Activated CD4-positive, alpha-beta memory T cell treated with anti-CD3 and anti-CD28 coated beads, Interleukin-2, amount 10 ng/mL, durations not matched to agents 7 days and 5 days (primary cell): ENCODE measurements around the gene PTX3. TPM values are rescaled to one million over a fixed set of nuclear protein-coding genes. Genes with fewer than 3 reads are reported as not detected.

Experiments used
- CTCF ChIA-PET: fragments of 350-600 bp; sonication (Branson Sonifier 250); formaldehyde crosslinking; loops from one replicate; lab custom pipeline; 2021; ENCODE audit warnings: antibody characterized with exemption, inconsistent platforms; lab: Charles Lee
- POLR2A ChIA-PET: fragments of 350-600 bp; sonication (Branson Sonifier 250); formaldehyde crosslinking; loops from one replicate; lab custom pipeline; 2021; ENCODE audit warnings: antibody characterized with exemption; lab: Charles Lee
- DNase-seq: peaks from one replicate; pipeline ENCODE4 v3.0.0-alpha.2; 2020
- H3K27ac Mint-ChIP-seq: one replicate; pipeline ENCODE4 v1.8.0; 2021; ENCODE audit warnings: mild to moderate bottlenecking, mixed read lengths
- H3K27me3 Mint-ChIP-seq: one replicate; pipeline ENCODE4 v1.8.0; 2021; ENCODE audit warnings: mixed read lengths
- H3K36me3 Mint-ChIP-seq: one replicate; pipeline ENCODE4 v1.8.0; 2021; ENCODE audit warnings: low read depth, mixed read lengths
- H3K4me1 Mint-ChIP-seq: one replicate; pipeline ENCODE4 v1.8.0; 2021; ENCODE audit warnings: mixed read lengths
- H3K4me3 Mint-ChIP-seq: one replicate; pipeline ENCODE4 v1.8.0; 2021; ENCODE audit warnings: mild to moderate bottlenecking, mixed read lengths
- H3K9me3 Mint-ChIP-seq: one replicate; pipeline ENCODE4 v1.8.0; 2021; ENCODE audit warnings: mixed read lengths
- total RNA-seq, 2 experiments: library from RNA; stranded (reverse); gene quantifications; one replicate each; pipeline ENCODE4 v1.2.3, GENCODE V29; 2021

Gene PTX3
- total RNA-seq, 2 experiments from 2014 or later = not detected

DNA sequence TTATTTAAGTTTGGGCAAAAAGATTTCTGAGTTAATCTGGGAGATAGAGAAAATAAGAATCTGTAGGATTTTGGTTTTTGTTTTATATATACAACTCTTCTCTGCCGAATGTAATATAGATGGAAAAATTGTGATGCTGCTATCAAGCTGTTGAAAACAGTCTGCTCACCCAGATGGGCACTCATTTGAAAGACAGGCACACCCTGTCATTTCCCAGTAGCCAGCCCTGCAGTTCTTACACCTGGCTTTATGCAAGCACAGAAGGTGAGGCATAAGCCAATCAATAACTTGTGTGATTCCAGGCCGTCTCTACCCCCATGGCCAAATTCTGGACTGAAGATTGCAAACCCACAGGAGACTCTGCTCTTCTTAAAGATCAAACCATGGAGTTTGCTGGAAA, 27.1 kb upstream of the PTX3 start:
- no peak for DNase-seq
- no peaks in the 10 kb centered on the region for H3K9me3 Mint-ChIP-seq
- CTCF ChIA-PET = no interaction called here
- POLR2A ChIA-PET = no interaction called here
- no peak overlapping the region for H3K4me3 Mint-ChIP-seq
- no peaks in the 10 kb centered on the region for H3K36me3 Mint-ChIP-seq
- no peak overlapping the region for H3K27ac Mint-ChIP-seq
- H3K4me1 Mint-ChIP-seq = no peaks in the 10 kb centered on the region
- H3K27me3 Mint-ChIP-seq = peaks cover 3% of the 10 kb centered on the region

- CTCF ChIA-PET = no interaction called here
- DNase-seq = no peak
Measured at GRCh38 chr3:157410945-157411344, 25.7 kb upstream of the PTX3 start.

DNA sequence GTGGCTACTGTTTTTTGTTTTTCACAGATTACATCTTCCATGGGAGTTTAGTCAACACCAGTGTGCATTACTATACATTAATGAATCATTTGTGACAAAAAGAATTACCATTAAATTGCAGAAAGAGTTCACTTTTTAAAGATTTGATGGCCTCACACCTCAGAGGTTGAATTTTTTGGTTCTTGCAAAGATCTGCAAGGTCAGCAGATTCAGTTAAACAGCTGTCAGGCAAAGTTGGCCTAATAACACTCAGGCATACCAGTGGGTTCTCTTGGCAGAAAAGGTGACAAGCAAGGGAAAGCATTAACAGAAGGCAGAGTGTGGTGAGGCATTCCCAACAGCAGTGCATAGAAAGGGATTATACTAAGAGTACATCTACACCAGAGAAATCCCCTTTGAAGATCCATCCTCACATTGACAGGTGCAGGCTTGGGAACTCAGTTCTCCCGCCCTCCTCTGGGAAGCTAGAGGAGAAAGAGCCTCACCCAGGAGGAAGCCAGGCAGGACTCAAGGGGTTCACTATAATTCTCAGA, 24.3 kb upstream of the PTX3 start:
- peaks cover 4% of the 10 kb centered on the region for H3K27me3 Mint-ChIP-seq
- no peak overlapping the region for H3K27ac Mint-ChIP-seq
- no peaks in the 10 kb centered on the region for H3K4me1 Mint-ChIP-seq
- CTCF ChIA-PET = no interaction called here
- H3K9me3 Mint-ChIP-seq = no peaks in the 10 kb centered on the region
- no peak for DNase-seq
- POLR2A ChIA-PET = no interaction called here
- H3K36me3 Mint-ChIP-seq = no peaks in the 10 kb centered on the region
- H3K4me3 Mint-ChIP-seq = no peak overlapping the region

More at GRCh38 chr3:157410945-157411344, 25.7 kb upstream of the PTX3 start:
- H3K4me3 Mint-ChIP-seq = no peak overlapping the region
- no peaks in the 10 kb centered on the region for H3K36me3 Mint-ChIP-seq
- POLR2A ChIA-PET = no interaction called here
- no peaks in the 10 kb centered on the region for H3K9me3 Mint-ChIP-seq
- H3K27ac Mint-ChIP-seq = no peak overlapping the region
- peaks cover 4% of the 10 kb centered on the region for H3K27me3 Mint-ChIP-seq
- H3K4me1 Mint-ChIP-seq = no peaks in the 10 kb centered on the region

DNA sequence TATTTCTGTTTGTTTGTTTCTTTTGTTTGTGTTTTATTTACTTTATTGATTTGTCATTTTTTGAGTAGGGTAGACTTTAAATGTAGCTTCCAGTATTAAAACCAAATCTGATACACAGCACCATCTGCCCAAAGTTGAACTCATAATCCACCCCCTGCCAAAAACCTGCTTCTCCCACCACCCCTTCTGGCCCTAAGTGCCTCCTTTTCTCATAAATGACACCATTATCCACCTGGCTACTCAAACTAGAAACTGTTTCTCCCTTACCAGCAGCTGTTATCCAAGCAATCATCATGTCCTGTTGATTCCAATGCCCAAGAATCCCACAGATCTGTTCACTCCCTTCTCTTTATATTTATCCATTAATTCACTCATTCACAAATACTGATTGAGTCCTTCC, 21.8 kb upstream of the PTX3 start:
- Mint-ChIP-seq H3K36me3 (no peaks in the 10 kb centered on the region), H3K4me1 (no peaks in the 10 kb centered on the region), H3K27ac (no peak overlapping the region), H3K9me3 (no peaks in the 10 kb centered on the region), H3K4me3 (no peak overlapping the region), H3K27me3 (peaks cover 4% of the 10 kb centered on the region)
- POLR2A ChIA-PET = no interaction called here
- no peak for DNase-seq
- CTCF ChIA-PET = no interaction called here

DNA sequence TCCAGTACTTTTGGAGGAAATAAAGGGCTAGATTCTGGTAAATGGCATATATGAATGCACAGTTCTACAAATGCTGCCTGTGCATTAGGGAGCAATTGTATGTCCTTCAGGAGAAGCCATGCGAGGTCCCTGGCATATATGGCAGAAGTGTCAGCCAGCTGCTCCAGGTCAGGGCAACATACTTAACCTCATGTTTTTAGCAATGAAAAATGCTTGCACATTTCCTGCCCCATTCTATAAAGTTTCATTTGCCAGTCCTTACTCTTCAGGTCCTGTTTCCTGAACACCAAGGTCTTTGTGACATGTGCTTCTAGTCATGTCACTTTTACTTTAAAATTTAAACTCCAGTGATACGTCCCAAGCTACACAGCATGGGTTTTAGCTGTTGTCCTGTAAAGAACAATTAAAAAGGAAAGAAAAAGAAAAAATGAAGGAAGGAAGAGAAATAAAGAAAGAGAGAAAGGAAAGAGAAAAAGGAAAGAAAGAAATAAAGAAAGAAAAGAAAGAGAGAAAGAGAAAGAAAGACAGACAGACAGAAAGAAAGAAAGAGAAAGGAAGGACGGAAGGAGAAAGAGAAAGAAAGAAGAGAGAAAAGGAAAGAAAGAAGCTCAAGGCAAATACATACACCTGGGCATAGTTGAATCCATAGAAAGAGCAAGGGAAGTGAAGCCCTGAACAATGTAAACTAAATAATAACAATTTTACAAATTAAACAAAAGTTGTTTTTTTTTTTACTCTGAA, 20.1 kb upstream of the PTX3 start:
- ChIA-PET CTCF (interaction anchor here (1.0 kb wide), 1 partner anchor 21 kb away, joined by 3 read pairs; no protein-coding TSS in a partner anchor), POLR2A (no interaction called here)

DNA sequence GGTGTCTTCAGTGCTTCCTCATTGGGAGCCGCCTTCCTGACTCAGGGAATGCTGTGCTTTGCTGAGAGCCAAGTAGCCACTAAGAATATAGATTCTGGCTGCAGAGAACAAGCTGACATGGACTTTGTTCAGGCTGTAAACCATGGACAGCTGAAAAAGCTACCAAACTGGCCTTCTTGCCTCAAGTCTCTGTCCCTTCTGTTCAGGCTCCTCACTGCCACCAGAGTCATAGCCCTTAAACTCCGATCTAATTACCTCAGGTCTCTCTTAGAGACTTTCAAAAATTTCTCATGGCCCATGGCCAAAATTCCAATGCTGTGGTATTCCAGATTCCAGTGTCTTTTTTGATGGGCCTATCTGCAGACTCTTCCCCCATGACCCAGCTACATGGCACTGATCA, 19.4 kb upstream of the PTX3 start:
- Mint-ChIP-seq H3K27me3 (peaks cover 4% of the 10 kb centered on the region), H3K9me3 (no peaks in the 10 kb centered on the region), H3K27ac (no peak overlapping the region), H3K36me3 (no peaks in the 10 kb centered on the region), H3K4me1 (no peaks in the 10 kb centered on the region), H3K4me3 (no peak overlapping the region)
- no peak for DNase-seq
- ChIA-PET POLR2A (no interaction called here), CTCF (no interaction called here)

More for the DNA sequence above, 20.1 kb upstream of the PTX3 start:
- H3K27ac Mint-ChIP-seq = no peak overlapping the region
- peaks cover 4% of the 10 kb centered on the region for H3K27me3 Mint-ChIP-seq
- H3K4me3 Mint-ChIP-seq = no peak overlapping the region
- no peaks in the 10 kb centered on the region for H3K36me3 Mint-ChIP-seq
- H3K9me3 Mint-ChIP-seq = no peaks in the 10 kb centered on the region
- no peak for DNase-seq
- no peaks in the 10 kb centered on the region for H3K4me1 Mint-ChIP-seq

- POLR2A ChIA-PET = no interaction called here
- Mint-ChIP-seq H3K4me1 (no peaks in the 10 kb centered on the region), H3K9me3 (no peaks in the 10 kb centered on the region), H3K27ac (no peak overlapping the region), H3K27me3 (peaks cover 4% of the 10 kb centered on the region), H3K36me3 (no peaks in the 10 kb centered on the region), H3K4me3 (no peak overlapping the region)
- CTCF ChIA-PET = no interaction called here
- DNase-seq = no peak
Measured at GRCh38 chr3:157418104-157418503, 18.5 kb upstream of the PTX3 start.

GRCh38 chr3:157420606-157421130, 16.0 kb upstream of the PTX3 start:
- ChIA-PET CTCF (no interaction called here), POLR2A (no interaction called here)
- no peak for DNase-seq
- no peaks in the 10 kb centered on the region for H3K9me3 Mint-ChIP-seq
- no peaks in the 10 kb centered on the region for H3K4me1 Mint-ChIP-seq
- H3K4me3 Mint-ChIP-seq = no peak overlapping the region
- H3K27ac Mint-ChIP-seq = no peak overlapping the region
- no peaks in the 10 kb centered on the region for H3K36me3 Mint-ChIP-seq
- no peaks in the 10 kb centered on the region for H3K27me3 Mint-ChIP-seq

DNA sequence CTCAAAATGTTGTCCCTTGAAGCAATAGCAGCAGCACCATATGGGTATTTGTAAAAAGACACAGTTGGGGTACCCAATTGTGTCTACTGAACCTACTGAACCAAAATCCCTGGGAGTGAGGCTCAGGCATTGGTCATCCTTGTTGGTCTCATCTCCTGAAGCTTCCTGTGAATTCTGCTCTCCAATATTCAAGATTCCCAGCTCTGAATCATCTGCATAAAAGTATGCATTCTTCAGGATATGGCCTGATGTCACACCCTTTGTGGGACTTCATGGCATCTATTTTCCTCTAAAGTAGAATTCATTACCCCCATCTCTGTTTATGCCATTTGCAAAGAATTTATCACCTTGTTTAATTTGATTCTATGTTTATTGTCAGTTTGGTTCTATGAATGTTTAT, 13.3 kb upstream of the PTX3 start:
- no peak overlapping the region for H3K4me3 Mint-ChIP-seq
- H3K4me1 Mint-ChIP-seq = no peaks in the 10 kb centered on the region
- no peak for DNase-seq
- no peaks in the 10 kb centered on the region for H3K27me3 Mint-ChIP-seq
- ChIA-PET POLR2A (no interaction called here), CTCF (no interaction called here)
- no peaks in the 10 kb centered on the region for H3K36me3 Mint-ChIP-seq
- no peak overlapping the region for H3K27ac Mint-ChIP-seq
- no peaks in the 10 kb centered on the region for H3K9me3 Mint-ChIP-seq

DNA sequence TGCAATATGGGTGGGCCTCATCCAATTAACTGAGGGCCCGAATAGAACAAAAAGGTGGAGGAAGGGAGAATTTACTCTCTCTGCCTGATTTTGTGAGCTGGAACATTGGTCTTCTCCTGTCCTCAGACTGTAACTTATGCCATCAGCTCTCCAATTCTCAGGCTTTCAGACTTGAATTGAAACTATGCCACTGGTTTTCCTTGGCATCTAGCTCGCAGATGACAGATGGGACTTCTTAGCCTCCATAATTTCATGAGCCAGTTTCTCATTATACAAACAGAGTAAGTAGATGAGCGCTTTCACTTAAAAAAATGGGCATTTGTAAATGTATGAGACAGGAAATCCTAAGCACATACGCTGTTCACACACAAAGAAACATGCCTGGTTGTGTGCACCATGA, 8.7 kb upstream of the PTX3 start:
- DNase-seq = no peak
- H3K4me3 Mint-ChIP-seq = no peak overlapping the region
- H3K4me1 Mint-ChIP-seq = no peaks in the 10 kb centered on the region
- ChIA-PET POLR2A (no interaction called here), CTCF (no interaction called here)
- no peaks in the 10 kb centered on the region for H3K9me3 Mint-ChIP-seq
- H3K27ac Mint-ChIP-seq = no peak overlapping the region
- no peaks in the 10 kb centered on the region for H3K36me3 Mint-ChIP-seq
- H3K27me3 Mint-ChIP-seq = peaks cover 2% of the 10 kb centered on the region

DNA sequence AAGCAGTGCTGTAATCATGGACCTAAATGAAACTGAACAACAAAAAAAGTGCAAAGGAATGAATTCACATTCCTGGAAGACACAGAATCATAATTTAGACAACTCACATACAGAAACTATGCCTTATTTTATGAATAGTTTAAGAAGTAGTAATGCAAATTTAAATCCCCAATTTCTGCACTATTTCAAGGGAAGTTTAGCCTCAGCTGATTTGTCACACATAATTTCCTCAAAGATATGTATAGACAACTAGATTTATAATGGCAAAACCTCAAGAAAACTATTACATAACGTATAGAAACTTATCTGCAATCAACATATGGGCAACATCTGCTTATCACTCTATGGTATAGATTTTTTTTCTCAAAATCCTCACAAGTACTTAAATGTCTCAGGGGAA, 7.8 kb upstream of the PTX3 start:
- ChIA-PET POLR2A (no interaction called here), CTCF (no interaction called here)
- H3K9me3 Mint-ChIP-seq = no peaks in the 10 kb centered on the region
- no peak overlapping the region for H3K27ac Mint-ChIP-seq
- no peaks in the 10 kb centered on the region for H3K4me1 Mint-ChIP-seq
- peaks cover 8% of the 10 kb centered on the region for H3K27me3 Mint-ChIP-seq
- H3K4me3 Mint-ChIP-seq = no peak overlapping the region
- no peak for DNase-seq
- no peaks in the 10 kb centered on the region for H3K36me3 Mint-ChIP-seq

DNA sequence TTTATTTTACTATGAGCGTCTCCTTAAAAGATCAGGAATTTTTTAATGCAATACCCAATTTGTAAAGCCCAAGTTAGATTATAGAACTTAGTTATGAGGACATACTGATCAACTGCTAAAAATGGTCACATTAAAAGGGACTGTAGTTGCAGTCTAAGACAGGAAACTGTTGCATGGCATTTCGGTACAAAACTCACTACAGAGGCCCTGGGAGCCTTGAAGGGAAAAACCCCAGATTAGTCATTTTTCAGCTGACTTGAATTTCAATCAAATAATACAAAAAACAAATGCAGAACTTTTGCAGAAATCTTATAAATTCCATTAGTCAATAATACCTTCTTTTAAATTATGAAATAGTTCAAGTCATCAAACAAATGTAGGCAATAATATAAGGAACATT, 6.9 kb upstream of the PTX3 start:
- POLR2A ChIA-PET = no interaction called here
- DNase-seq = no peak

GRCh38 chr3:157438194-157438730, 1.6 kb downstream of the PTX3 start:
- POLR2A ChIA-PET = no interaction called here
- Mint-ChIP-seq H3K36me3 (no peaks in the 10 kb centered on the region), H3K27ac (no peak overlapping the region), H3K9me3 (no peaks in the 10 kb centered on the region), H3K4me3 (no peak overlapping the region), H3K4me1 (peaks cover 9% of the 10 kb centered on the region), H3K27me3 (peaks cover 49% of the 10 kb centered on the region)
- no peak for DNase-seq
- CTCF ChIA-PET = interaction anchor here (1.3 kb wide), 1 partner anchor 22 kb away, joined by 3 read pairs; no protein-coding TSS in a partner anchor

More for the DNA sequence above, 6.9 kb upstream of the PTX3 start:
- Mint-ChIP-seq H3K9me3 (no peaks in the 10 kb centered on the region), H3K4me3 (no peak overlapping the region), H3K36me3 (no peaks in the 10 kb centered on the region), H3K27ac (no peak overlapping the region), H3K4me1 (no peaks in the 10 kb centered on the region), H3K27me3 (peaks cover 12% of the 10 kb centered on the region)
- CTCF ChIA-PET = no interaction called here
